K562 (cell line): ENCODE results near the gene TCFL5. TPM values are rescaled to one million over a fixed set of nuclear protein-coding genes. Genes with fewer than 3 reads are reported as not detected.

Source experiments
- ATAC-seq: fragments of 200-7000 bp; cut with Tn5 transposase; 3 replicates; pipeline ENCODE4 v1.9.1; 2020; ENCODE audit warnings: moderate library complexity
- BruUV-seq: library from RNA; stranded (reverse); fragments of 400-500 nt; replicated peaks from 2 replicates; lab custom pipeline; 2021; lab: Mats Ljungman, UMichigan
- CTCF ChIA-PET: fragments of 300-600 bp; formaldehyde crosslinking; extraction: SDS; loops from one replicate; lab custom pipeline; 2021; ENCODE audit warnings: low intra/inter-chr PET ratio; lab: Yijun Ruan, JAX
- POLR2A ChIA-PET: fragments of 300-600, 350-650 bp; sonication (Branson Sonifier 250); formaldehyde crosslinking; extraction: SDS; loops from one replicate; lab custom pipeline; 2021; ENCODE audit warnings: antibody characterized with exemption, inconsistent platforms; lab: Yijun Ruan, JAX
- DNase-seq, 4 experiments: peaks; one replicate each; pipeline versions ENCODE4 v3.0.0 to v3.0.0-alpha.2; 2011 to 2018; ENCODE audit warnings: low spot score in 3 of 4, mixed read lengths in 3 of 4; ENCODE audit errors: extremely low read depth in 1 of 4
- FAIRE-seq: peaks from 2 replicates; lab custom pipeline; 2011; peaks lifted over from hg19 to GRCh38; lab: Jason Lieb, UNC
- H2AFZ ChIP-seq: 2 replicates; pipeline ENCODE4 v1.6.0; 2011; ENCODE audit warnings: low read depth, low read length, control low read depth, inconsistent platforms
- H3K27ac ChIP-seq: fragments of 200-600 bp; 3 replicates; pipeline ENCODE4 v1.8.0; 2011; ENCODE audit warnings: low read depth, mild to moderate bottlenecking, control low read depth, inconsistent platforms, low read length, moderate library complexity, mixed read lengths; ENCODE audit errors: extremely low read depth
- H3K27me3 ChIP-seq, 2 experiments: fragments of 300-600 bp in 1 of 2; 2 replicates in 1 of 2; 3 replicates in 1 of 2; pipeline versions ENCODE4 v1.6.0 to v1.8.0; 2011; ENCODE audit warnings: inconsistent platforms in 2 of 2, low read length in 2 of 2, mild to moderate bottlenecking in 1 of 2, mixed read lengths in 1 of 2, moderate library complexity in 1 of 2; ENCODE audit not compliant: control insufficient read depth in 2 of 2, insufficient read depth in 2 of 2
- H3K36me3 ChIP-seq: fragments of 300-600 bp; 3 replicates; pipeline ENCODE4 v1.8.0; 2011; ENCODE audit warnings: mild to moderate bottlenecking, low read length, inconsistent platforms; ENCODE audit not compliant: control insufficient read depth, insufficient read depth
- H3K4me1 ChIP-seq, 2 experiments: fragments of 200-600 bp in 1 of 2; replicated peaks in 1 of 2; 2 replicates in 1 of 2; 3 replicates in 1 of 2; pipeline versions ENCODE4 v1.5.1 to v1.8.0; 2011; ENCODE audit warnings: inconsistent platforms in 2 of 2, low read length in 2 of 2, mild to moderate bottlenecking in 1 of 2, mixed read lengths in 1 of 2, moderate library complexity in 1 of 2; ENCODE audit not compliant: control insufficient read depth in 2 of 2, insufficient read depth in 2 of 2
- H3K4me2 ChIP-seq: 2 replicates; pipeline ENCODE4 v1.6.1; 2011; ENCODE audit warnings: low read length, control low read depth, inconsistent platforms, mixed read lengths; ENCODE audit not compliant: insufficient read depth
- H3K4me3 ChIP-seq: fragments of 200-600 bp; sonication (generic), shearing (Covaris generic); 2 replicates; pipeline ENCODE4 v1.5.1; 2016; ENCODE audit warnings: control low read depth, inconsistent platforms
- H3K79me2 ChIP-seq: fragments of 200-600 bp; 3 replicates; pipeline ENCODE4 v1.8.0; 2011; ENCODE audit warnings: low read length, inconsistent platforms; ENCODE audit not compliant: control insufficient read depth, insufficient read depth
- H3K9ac ChIP-seq, 2 experiments: 2 replicates each; pipeline versions ENCODE4 v1.6.0 to v1.6.1; 2011; ENCODE audit warnings: low read depth in 2 of 2, low read length in 2 of 2, control low read depth in 1 of 2, inconsistent platforms in 1 of 2, mild to moderate bottlenecking in 1 of 2, mixed read lengths in 1 of 2; ENCODE audit not compliant: insufficient read depth in 1 of 2
- H3K9me1 ChIP-seq: one replicate; pipeline ENCODE4 v1.6.0; 2011; ENCODE audit warnings: inconsistent platforms, mild to moderate bottlenecking, low read length, moderate library complexity; ENCODE audit not compliant: control insufficient read depth, insufficient read depth
- H3K9me3 ChIP-seq: replicated peaks from 2 replicates; pipeline ENCODE4 v1.5.1; 2011; ENCODE audit warnings: low read depth, low read length, inconsistent platforms; ENCODE audit not compliant: control insufficient read depth, insufficient read depth
- H4K20me1 ChIP-seq: replicated peaks from 2 replicates; pipeline ENCODE4 v1.6.1; 2011; ENCODE audit warnings: low read length, inconsistent platforms, mixed read lengths; ENCODE audit not compliant: control insufficient read depth, insufficient read depth
- CCNT2 ChIP-seq: IDR thresholded peaks from 2 replicates; pipeline ENCODE4 v1.6.1; 2011; ENCODE audit warnings: borderline replicate concordance, low read depth, mild to moderate bottlenecking, moderate library complexity, mixed read lengths, low read length; ENCODE audit not compliant: insufficient read length; ENCODE audit errors: extremely low read depth
- MITF ChIP-seq: IDR thresholded peaks from 2 replicates; pipeline ENCODE4 v1.6.1; 2014; ENCODE audit warnings: antibody characterized with exemption
- WGBS: fragments of 100-300 bp; shearing (Covaris generic); methylation state at CpG from one replicate; pipeline ENCODE4 v1.1.6; 2016; ENCODE audit warnings: low coverage, mixed read lengths; ENCODE audit not compliant: insufficient coverage; ENCODE audit errors: missing lambda C conversion rate; 5-methylcytosine and 5-hydroxymethylcytosine counted together
- in situ Hi-C: fragments of 300-500 bp; cut with MboI; formaldehyde crosslinking; loops from 4 replicates; pipeline ENCODE4 v1.15.0; 2018; ENCODE audit warnings: inconsistent platforms, mixed read lengths
- intact Hi-C: fragments of 100-400 bp; cut with micrococcal nuclease; formaldehyde crosslinking; loops from 2 replicates; pipeline ENCODE4 v1.14.2; 2022
- polyA plus RNA-seq, 8 experiments: library from polyadenylated mRNA; depleted of rRNA in 4 of 8; stranded (reverse) in 5 of 8; unstranded in 3 of 8; fragments of >200 nt; fragmentation: Nextera tagmentation in 2 of 8; fragmentation: Illumina TruSeq in 1 of 8; extraction: Ambion mirVana in 2 of 8; extraction: Trizol in 1 of 8; gene quantifications; 2 replicates each; pipeline versions ENCODE4 v1.2.1 to v1.2.3, GENCODE V29; 2011 to 2014; ENCODE audit warnings: inconsistent platforms in 1 of 8, missing spikeins in 1 of 8
- total RNA-seq, 7 experiments: library from RNA; depleted of rRNA in 6 of 7; stranded (reverse); fragments of >200 nt in 6 of 7; fragmentation: Illumina TruSeq in 2 of 7; extraction: Trizol in 2 of 7; gene quantifications; 2 replicates each; pipeline versions ENCODE4 v1.2.1 to v1.2.3, GENCODE V29; 2011 to 2021; ENCODE audit warnings: low replicate concordance in 1 of 7

The TCFL5 gene
- total and polyA plus RNA-seq, 9 of the 15 experiments (the other 6 are each of a cell fraction or from before 2014, with no cell fraction given) = 1.00 to 12.6 (median 9.1) TPM

GRCh38 chr20:62881662-62882395 is 20.2 kb upstream of the TCFL5 start:
- no TSS peak for BruUV-seq
- H3K27ac ChIP-seq = no peak overlapping the region
- H3K4me3 ChIP-seq = no peak overlapping the region
- in situ Hi-C loops = no loop called here
- no peak overlapping the region for H3K4me2 ChIP-seq
- FAIRE-seq = no peak
- H3K36me3 ChIP-seq = peaks cover 32% of the 10 kb centered on the region; the same call in 2 of the 3 replicates
- intact Hi-C loops = no loop called here
- peaks cover 3 to 39% of the 10 kb centered on the region in 2 experiments; a peak in 4 of 5 replicates for H3K4me1 ChIP-seq
- CTCF ChIA-PET = no interaction called here
- ATAC-seq = no peak
- no peak for DNase-seq
- POLR2A ChIA-PET = interaction anchor here (0.6 kb wide), 1 partner anchor 98 kb away, joined by 3 read pairs; no protein-coding TSS in a partner anchor
- no peaks in the 10 kb centered on the region for H3K9me3 ChIP-seq
- no peak overlapping the region for H2AFZ ChIP-seq
- H4K20me1 ChIP-seq = no peaks in the 10 kb centered on the region
- H3K27me3 ChIP-seq = no peaks in the 10 kb centered on the region
- H3K9ac ChIP-seq = no peak overlapping the region; a peak in 1 of 4 replicates
- TF ChIP-seq MITF = no peak
- no peak for TF ChIP-seq CCNT2
- H3K79me2 ChIP-seq = no peaks in the 10 kb centered on the region
- peaks cover 4% of the 10 kb centered on the region for H3K9me1 ChIP-seq
- 90% methylated on average over 35 of the region's 46 CpGs for WGBS
